Fibroblast of skin of scalp (primary cell): ENCODE results near the gene KIF4A.
"Not testable (repeated sequence)": the region's sequence is repeated elsewhere in the genome, so short reads cannot be mapped to it uniquely, and the experiment has no call there.

Source experiments
- DNase-seq: peaks from one replicate; pipeline ENCODE4 v3.0.0-alpha.2; 2013

The KIF4A gene

GRCh38 chrX:70292788-70293187, 2.9 kb downstream of the KIF4A start:
- no peak for DNase-seq

GRCh38 chrX:70293621-70294020, 3.7 kb downstream of the KIF4A start:
- no peak for DNase-seq

GRCh38 chrX:70301716-70302115, 11.8 kb downstream of the KIF4A start:
- peak; percentile 2 for DNase-seq

GRCh38 chrX:70313503-70313902, 23.6 kb downstream of the KIF4A start:
- DNase-seq = peak; percentile 50

GRCh38 chrX:70322784-70323183, 32.9 kb downstream of the KIF4A start:
- DNase-seq = no peak

GRCh38 chrX:70323628-70324027, 33.7 kb downstream of the KIF4A start:
- DNase-seq = not testable (repeated sequence)

- DNase-seq = no peak
Measured at GRCh38 chrX:70324326-70324725, 34.4 kb downstream of the KIF4A start.

GRCh38 chrX:70331161-70331560, 41.3 kb downstream of the KIF4A start:
- no peak for DNase-seq

GRCh38 chrX:70332600-70332999, 42.7 kb downstream of the KIF4A start:
- no peak for DNase-seq

GRCh38 chrX:70336767-70337166, 46.9 kb downstream of the KIF4A start:
- DNase-seq = no peak

- DNase-seq = no peak
Measured at GRCh38 chrX:70338290-70338689, 48.4 kb downstream of the KIF4A start.

GRCh38 chrX:70343435-70343834, 53.5 kb downstream of the KIF4A start:
- DNase-seq = no peak

GRCh38 chrX:70346418-70347070, 56.6 kb downstream of the KIF4A start:
- no peak for DNase-seq

- DNase-seq = not testable (repeated sequence)
Measured at GRCh38 chrX:70348825-70349224, 58.9 kb downstream of the KIF4A start.

GRCh38 chrX:70349367-70350125, 59.6 kb downstream of the KIF4A start:
- not testable (repeated sequence) for DNase-seq

GRCh38 chrX:70352496-70352895, 62.6 kb downstream of the KIF4A start:
- no peak for DNase-seq

- no peak for DNase-seq
Measured at GRCh38 chrX:70353514-70353913, 63.6 kb downstream of the KIF4A start.

GRCh38 chrX:70354716-70355115, 64.8 kb downstream of the KIF4A start:
- DNase-seq = peak; percentile 3

- no peak for DNase-seq
Measured at GRCh38 chrX:70359458-70359857, 69.6 kb downstream of the KIF4A start.

- no peak for DNase-seq
Measured at GRCh38 chrX:70360366-70360765, 70.5 kb downstream of the KIF4A start.

GRCh38 chrX:70368731-70369130, 78.8 kb downstream of the KIF4A start:
- DNase-seq = not testable (repeated sequence)

- DNase-seq = no peak
Measured at GRCh38 chrX:70386235-70386634, 96.3 kb downstream of the KIF4A start.

- peak; percentile 1 for DNase-seq
Measured at GRCh38 chrX:70398899-70399298, 109.0 kb downstream of the KIF4A start.

GRCh38 chrX:70400181-70400580, 110.3 kb downstream of the KIF4A start:
- not testable (repeated sequence) for DNase-seq
